Activated naive CD4-positive, alpha-beta T cell treated with anti-CD3 and anti-CD28 coated beads, Interleukin-2, amount 10 ng/mL, durations not matched to agents 7 days and 5 days (primary cell): ENCODE data around the gene RIN3.

Experiments used
- CTCF ChIA-PET: fragments of 350-600 bp; sonication (Branson Sonifier 250); formaldehyde crosslinking; loops from one replicate; lab custom pipeline; 2021; ENCODE audit warnings: antibody characterized with exemption; lab: Charles Lee
- DNase-seq: peaks from one replicate; pipeline ENCODE4 v3.0.0-alpha.2; 2020
- H3K27ac Mint-ChIP-seq: one replicate; pipeline ENCODE4 v1.8.0; 2021; ENCODE audit warnings: mild to moderate bottlenecking, moderate library complexity, mixed read lengths
- H3K27me3 Mint-ChIP-seq: one replicate; pipeline ENCODE4 v1.8.0; 2021; ENCODE audit warnings: mild to moderate bottlenecking, mixed read lengths
- H3K36me3 Mint-ChIP-seq: one replicate; pipeline ENCODE4 v1.8.0; 2021; ENCODE audit warnings: mixed read lengths
- H3K4me1 Mint-ChIP-seq: one replicate; pipeline ENCODE4 v1.8.0; 2021; ENCODE audit warnings: mixed read lengths
- H3K4me3 Mint-ChIP-seq: one replicate; pipeline ENCODE4 v1.8.0; 2021; ENCODE audit warnings: mild to moderate bottlenecking, moderate library complexity, mixed read lengths
- H3K9me3 Mint-ChIP-seq: one replicate; pipeline ENCODE4 v1.8.0; 2021; ENCODE audit warnings: mixed read lengths

RIN3 gene

GRCh38 chr14:92616178-92616577 lies 102.6 kb downstream of the RIN3 start:
- peaks cover 22% of the 10 kb centered on the region for H3K36me3 Mint-ChIP-seq
- H3K4me1 Mint-ChIP-seq = peaks cover 57% of the 10 kb centered on the region
- DNase-seq = no peak
- peak overlapping the region; percentile 95 for H3K27ac Mint-ChIP-seq
- peak overlapping the region; percentile 33 for H3K4me3 Mint-ChIP-seq
- H3K9me3 Mint-ChIP-seq = peaks cover 18% of the 10 kb centered on the region
- CTCF ChIA-PET = interaction anchor here (1.3 to 2.2 kb wide), 2 partner anchors 36 to 38 kb away, joined by 3 to 12 read pairs; no protein-coding TSS in a partner anchor
- no peaks in the 10 kb centered on the region for H3K27me3 Mint-ChIP-seq

GRCh38 chr14:92617581-92617980 lies 104.0 kb downstream of the RIN3 start:
- peaks cover 22% of the 10 kb centered on the region for H3K36me3 Mint-ChIP-seq

GRCh38 chr14:92619671-92620456 lies 106.3 kb downstream of the RIN3 start:
- Mint-ChIP-seq H3K36me3 (peaks cover 28% of the 10 kb centered on the region), H3K4me3 (no peak overlapping the region), H3K27me3 (peaks cover 2% of the 10 kb centered on the region), H3K27ac (no peak overlapping the region), H3K9me3 (peaks cover 42% of the 10 kb centered on the region), H3K4me1 (peaks cover 27% of the 10 kb centered on the region)
- DNase-seq = no peak
- CTCF ChIA-PET = no interaction called here

More at GRCh38 chr14:92617581-92617980, 104.0 kb downstream of the RIN3 start:
- Mint-ChIP-seq H3K9me3 (peaks cover 23% of the 10 kb centered on the region), H3K4me3 (no peak overlapping the region), H3K4me1 (peaks cover 50% of the 10 kb centered on the region), H3K27ac (no peak overlapping the region), H3K27me3 (no peaks in the 10 kb centered on the region)
- no peak for DNase-seq
- CTCF ChIA-PET = no interaction called here

DNA sequence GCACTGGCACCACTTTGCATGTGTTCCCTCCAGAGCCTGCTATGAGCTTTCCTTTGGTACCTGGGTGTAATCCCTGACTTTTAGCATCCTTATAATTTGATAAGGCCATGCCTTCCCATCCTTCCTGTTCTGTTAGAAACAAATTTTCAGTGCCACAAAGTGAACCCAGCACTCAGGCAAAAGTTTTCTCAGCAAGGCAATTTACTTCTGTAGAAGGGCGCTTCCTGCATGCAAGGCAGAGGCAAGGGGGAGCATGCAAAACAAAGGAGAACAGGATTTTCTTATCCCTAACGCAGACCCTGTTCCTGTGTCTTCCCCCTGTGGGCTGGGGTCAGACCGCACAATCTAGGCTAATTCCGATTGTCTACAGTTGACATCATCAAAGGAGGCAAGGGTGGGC lies 108.7 kb downstream of the RIN3 start:
- Mint-ChIP-seq H3K36me3 (peaks cover 32% of the 10 kb centered on the region), H3K4me1 (peaks cover 7% of the 10 kb centered on the region), H3K27ac (no peak overlapping the region), H3K9me3 (peaks cover 54% of the 10 kb centered on the region), H3K4me3 (no peak overlapping the region), H3K27me3 (peaks cover 6% of the 10 kb centered on the region)
- no peak for DNase-seq
- CTCF ChIA-PET = interaction anchor here (0.6 kb wide), 1 partner anchor 161 kb away, joined by 3 read pairs; no protein-coding TSS in a partner anchor

DNA sequence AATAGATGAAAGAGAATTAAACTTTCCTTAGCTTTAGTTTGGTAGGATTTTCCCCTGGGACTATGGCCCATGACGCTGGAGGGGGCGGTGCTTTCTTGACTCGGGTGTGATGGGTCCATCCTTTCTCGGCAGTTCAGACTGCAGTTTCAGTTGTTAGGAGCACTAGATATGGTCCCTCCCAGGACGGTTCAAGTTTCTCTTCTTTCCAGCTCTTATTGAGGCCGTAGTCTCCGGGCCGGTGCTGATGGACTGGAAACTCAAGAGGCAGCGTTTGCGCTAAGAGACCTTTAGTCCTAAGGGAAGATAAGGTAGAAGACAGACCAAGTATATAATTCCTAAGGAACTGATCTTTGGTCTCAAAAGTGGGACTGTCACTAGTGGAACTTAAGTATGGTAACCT lies 111.2 kb downstream of the RIN3 start:
- Mint-ChIP-seq H3K27ac (no peak overlapping the region), H3K36me3 (peaks cover 41% of the 10 kb centered on the region), H3K27me3 (peaks cover 6% of the 10 kb centered on the region), H3K4me1 (no peaks in the 10 kb centered on the region), H3K4me3 (no peak overlapping the region), H3K9me3 (peaks cover 68% of the 10 kb centered on the region)
- no peak for DNase-seq
- CTCF ChIA-PET = no interaction called here

DNA sequence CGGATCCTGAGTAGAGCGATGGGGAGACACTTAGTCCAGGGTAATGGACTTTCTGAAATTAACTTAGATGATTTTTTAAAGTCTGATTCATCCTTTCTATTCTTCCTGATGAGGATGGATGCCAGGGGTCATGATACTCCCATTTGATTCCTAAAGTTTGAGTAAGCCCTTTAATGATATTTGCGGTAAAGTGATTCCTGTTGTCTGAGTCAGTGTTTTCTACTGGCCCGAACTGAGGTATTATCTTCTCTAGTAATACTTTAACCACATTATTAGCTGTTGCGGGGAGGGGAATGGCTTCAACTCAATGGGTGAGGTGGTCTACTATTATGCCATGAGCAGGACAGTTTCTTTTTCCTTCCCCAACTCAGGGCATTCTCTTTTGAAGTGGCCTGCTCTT lies 111.6 kb downstream of the RIN3 start:
- Mint-ChIP-seq H3K27me3 (peaks cover 6% of the 10 kb centered on the region), H3K27ac (no peak overlapping the region), H3K9me3 (peaks cover 68% of the 10 kb centered on the region), H3K36me3 (peaks cover 41% of the 10 kb centered on the region), H3K4me1 (no peaks in the 10 kb centered on the region), H3K4me3 (no peak overlapping the region)
- CTCF ChIA-PET = no interaction called here
- no peak for DNase-seq

- no peak overlapping the region for H3K27ac Mint-ChIP-seq
- H3K4me3 Mint-ChIP-seq = no peak overlapping the region
- H3K36me3 Mint-ChIP-seq = peaks cover 41% of the 10 kb centered on the region
- CTCF ChIA-PET = no interaction called here
- H3K27me3 Mint-ChIP-seq = peaks cover 7% of the 10 kb centered on the region
- no peaks in the 10 kb centered on the region for H3K4me1 Mint-ChIP-seq
- H3K9me3 Mint-ChIP-seq = peaks cover 68% of the 10 kb centered on the region
- no peak for DNase-seq
Observed at GRCh38 chr14:92626041-92626440, 112.5 kb downstream of the RIN3 start.

- H3K4me3 Mint-ChIP-seq = no peak overlapping the region
- peaks cover 3% of the 10 kb centered on the region for H3K4me1 Mint-ChIP-seq
- no peak overlapping the region for H3K27ac Mint-ChIP-seq
- peaks cover 13% of the 10 kb centered on the region for H3K27me3 Mint-ChIP-seq
- CTCF ChIA-PET = no interaction called here
- H3K36me3 Mint-ChIP-seq = peaks cover 29% of the 10 kb centered on the region
- DNase-seq = no peak
- H3K9me3 Mint-ChIP-seq = peaks cover 53% of the 10 kb centered on the region
Observed at GRCh38 chr14:92627707-92628215, 114.2 kb downstream of the RIN3 start.

GRCh38 chr14:92628636-92629035 lies 115.1 kb downstream of the RIN3 start:
- Mint-ChIP-seq H3K36me3 (peaks cover 28% of the 10 kb centered on the region), H3K27me3 (peaks cover 21% of the 10 kb centered on the region), H3K27ac (peak overlapping the region; percentile 30), H3K9me3 (peaks cover 46% of the 10 kb centered on the region), H3K4me3 (no peak overlapping the region), H3K4me1 (peaks cover 12% of the 10 kb centered on the region)
- CTCF ChIA-PET = no interaction called here
- no peak for DNase-seq

- Mint-ChIP-seq H3K36me3 (peaks cover 21% of the 10 kb centered on the region), H3K4me3 (no peak overlapping the region), H3K9me3 (peaks cover 31% of the 10 kb centered on the region), H3K27me3 (peaks cover 15% of the 10 kb centered on the region), H3K27ac (no peak overlapping the region), H3K4me1 (peaks cover 12% of the 10 kb centered on the region)
- no peak for DNase-seq
- CTCF ChIA-PET = no interaction called here
Observed at GRCh38 chr14:92630367-92630766, 116.8 kb downstream of the RIN3 start.

DNA sequence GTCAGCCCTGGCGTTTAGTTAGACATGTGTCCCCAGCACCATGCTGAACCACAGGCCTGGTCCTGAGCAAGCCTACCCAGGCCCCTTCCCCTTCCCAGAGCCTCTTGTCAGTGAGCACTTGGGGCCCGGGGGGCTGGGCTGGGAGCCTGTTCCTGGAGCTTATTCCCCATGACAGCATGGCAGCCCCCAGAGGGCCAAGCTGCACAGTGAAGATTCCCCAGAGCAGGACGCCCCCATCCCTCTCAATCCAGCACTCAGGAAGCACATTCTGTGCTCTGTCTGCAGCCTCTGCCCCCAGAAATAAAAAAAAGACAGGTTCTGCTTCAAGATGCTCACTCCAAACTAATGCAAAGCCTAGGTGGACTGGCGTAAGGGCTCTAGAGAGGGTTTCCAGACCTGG lies 117.5 kb downstream of the RIN3 start:
- CTCF ChIA-PET = no interaction called here
- peaks cover 15% of the 10 kb centered on the region for H3K27me3 Mint-ChIP-seq
- H3K27ac Mint-ChIP-seq = no peak overlapping the region
- peaks cover 12% of the 10 kb centered on the region for H3K4me1 Mint-ChIP-seq
- peaks cover 25% of the 10 kb centered on the region for H3K9me3 Mint-ChIP-seq
- peaks cover 16% of the 10 kb centered on the region for H3K36me3 Mint-ChIP-seq
- DNase-seq = no peak
- H3K4me3 Mint-ChIP-seq = no peak overlapping the region

- Mint-ChIP-seq H3K36me3 (peaks cover 9% of the 10 kb centered on the region), H3K4me1 (peaks cover 12% of the 10 kb centered on the region), H3K4me3 (no peak overlapping the region), H3K27me3 (peaks cover 15% of the 10 kb centered on the region), H3K9me3 (peaks cover 10% of the 10 kb centered on the region), H3K27ac (no peak overlapping the region)
- CTCF ChIA-PET = no interaction called here
- DNase-seq = no peak
Observed at GRCh38 chr14:92632546-92633273, 119.1 kb downstream of the RIN3 start.

GRCh38 chr14:92633274-92633616 lies 119.7 kb downstream of the RIN3 start:
- H3K4me1 Mint-ChIP-seq = peaks cover 14% of the 10 kb centered on the region
- no peak overlapping the region for H3K27ac Mint-ChIP-seq
- peaks cover 5% of the 10 kb centered on the region for H3K36me3 Mint-ChIP-seq
- DNase-seq = no peak
- peaks cover 15% of the 10 kb centered on the region for H3K27me3 Mint-ChIP-seq
- CTCF ChIA-PET = interaction anchor here (1.0 kb wide), 1 partner anchor 20 kb away, joined by 3 read pairs; no protein-coding TSS in a partner anchor
- no peak overlapping the region for H3K4me3 Mint-ChIP-seq
- peaks cover 6% of the 10 kb centered on the region for H3K9me3 Mint-ChIP-seq

DNA sequence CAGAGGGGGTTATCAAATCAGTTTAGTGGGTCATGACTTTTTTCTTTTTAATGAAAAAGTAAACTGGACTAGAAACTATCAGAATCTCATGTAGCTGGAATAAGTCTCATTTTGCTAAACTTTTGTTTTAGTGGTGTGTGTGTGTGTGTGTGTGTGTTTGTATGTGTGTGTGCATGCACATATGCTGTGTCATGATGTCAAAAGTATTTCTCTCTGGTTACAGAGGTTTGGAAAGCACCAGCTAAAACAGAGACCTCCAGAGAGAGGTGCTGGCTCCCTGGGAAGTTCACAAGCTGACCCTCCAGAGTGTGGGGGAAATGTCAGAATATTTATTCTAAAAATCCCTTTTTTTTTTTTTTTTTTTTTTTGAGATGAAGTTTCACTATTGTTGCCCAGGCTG lies 120.1 kb downstream of the RIN3 start:
- Mint-ChIP-seq H3K36me3 (peaks cover 4% of the 10 kb centered on the region), H3K9me3 (peaks cover 5% of the 10 kb centered on the region), H3K4me1 (peaks cover 14% of the 10 kb centered on the region), H3K27me3 (peaks cover 15% of the 10 kb centered on the region), H3K4me3 (no peak overlapping the region), H3K27ac (no peak overlapping the region)
- DNase-seq = no peak
- CTCF ChIA-PET = interaction anchor here (1.0 kb wide), 1 partner anchor 20 kb away, joined by 3 read pairs; no protein-coding TSS in a partner anchor
